Skin epidermis (tissue), 12 donors: ENCODE measurements around the gene SCRG1.

Experiments used
- H3K27ac ChIP-seq, 21 experiments: fragments of 200-600 bp; sonication (generic) in 11 of 21; one replicate each; pipeline ENCODE4 v1.5.0; 2020; ENCODE audit warnings: mild to moderate bottlenecking in 3 of 21, inconsistent platforms in 2 of 21, moderate library complexity in 2 of 21
- H3K4me3 ChIP-seq, 7 experiments: fragments of 200-600 bp; sonication (generic) in 2 of 7; one replicate each; pipeline ENCODE4 v1.5.0; 2020; ENCODE audit warnings: inconsistent platforms in 2 of 7, mild to moderate bottlenecking in 2 of 7, moderate library complexity in 1 of 7

Gene SCRG1

GRCh38 chr4:173398779-173399415, at the start of gene SCRG1:
SCRG1 (minus strand) TSS chr4:173399116; CDS start chr4:173391414, 7,702 bp downstream.
- H3K27ac ChIP-seq = no peak within 1 kb of the TSS
- H3K4me3 ChIP-seq = no peak within 1 kb of the TSS

GRCh38 chr4:173448103-173448502, 49.2 kb upstream of the SCRG1 start:
- no peak overlapping the region for H3K27ac ChIP-seq
- H3K4me3 ChIP-seq = no peak overlapping the region

- no peak overlapping the region for H3K4me3 ChIP-seq
- no peak overlapping the region for H3K27ac ChIP-seq
These were observed 47.5 kb upstream of the SCRG1 start for GRCh38 chr4:173446416-173446815.

GRCh38 chr4:173443121-173443520, 44.2 kb upstream of the SCRG1 start:
- Histone ChIP-seq H3K4me3 (no peak overlapping the region), H3K27ac (no peak overlapping the region)

GRCh38 chr4:173442223-173442932, 43.5 kb upstream of the SCRG1 start:
- no peak overlapping the region for H3K4me3 ChIP-seq
- no peak overlapping the region for H3K27ac ChIP-seq

- H3K27ac ChIP-seq = no peak overlapping the region
- H3K4me3 ChIP-seq = no peak overlapping the region
These were observed 42.0 kb upstream of the SCRG1 start for GRCh38 chr4:173440888-173441287.

GRCh38 chr4:173436771-173437265, 37.9 kb upstream of the SCRG1 start:
- H3K4me3 ChIP-seq = no peak overlapping the region
- H3K27ac ChIP-seq = no peak overlapping the region

- no peak overlapping the region for H3K4me3 ChIP-seq
- no peak overlapping the region for H3K27ac ChIP-seq
These were observed 37.2 kb upstream of the SCRG1 start for GRCh38 chr4:173436149-173436579.

- Histone ChIP-seq H3K27ac (no peak overlapping the region), H3K4me3 (no peak overlapping the region)
These were observed 35.3 kb upstream of the SCRG1 start for GRCh38 chr4:173434231-173434630.

- no peak overlapping the region for H3K27ac ChIP-seq
- H3K4me3 ChIP-seq = no peak overlapping the region
These were observed 34.5 kb upstream of the SCRG1 start for GRCh38 chr4:173433447-173433846.

- Histone ChIP-seq H3K27ac (no peak overlapping the region), H3K4me3 (no peak overlapping the region)
These were observed 33.5 kb upstream of the SCRG1 start for GRCh38 chr4:173432430-173432829.

GRCh38 chr4:173426064-173426463, 27.1 kb upstream of the SCRG1 start:
- no peak overlapping the region for H3K4me3 ChIP-seq
- peak overlapping the region in 5 of 21 experiments; percentile 7 to 75 (median 16) for H3K27ac ChIP-seq

GRCh38 chr4:173424899-173425805, 26.2 kb upstream of the SCRG1 start:
- H3K4me3 ChIP-seq = no peak overlapping the region

GRCh38 chr4:173420801-173421200, 21.9 kb upstream of the SCRG1 start:
- H3K4me3 ChIP-seq = no peak overlapping the region
- no peak overlapping the region for H3K27ac ChIP-seq

More at GRCh38 chr4:173424899-173425805, 26.2 kb upstream of the SCRG1 start:
- peak overlapping the region in 6 of 21 experiments; percentile 2 to 75 (median 16) for H3K27ac ChIP-seq

GRCh38 chr4:173420324-173420752, 21.4 kb upstream of the SCRG1 start:
- Histone ChIP-seq H3K4me3 (no peak overlapping the region), H3K27ac (no peak overlapping the region)

- Histone ChIP-seq H3K27ac (no peak overlapping the region), H3K4me3 (no peak overlapping the region)
These were observed 19.7 kb upstream of the SCRG1 start for GRCh38 chr4:173418639-173419038.

- H3K27ac ChIP-seq = no peak overlapping the region
- no peak overlapping the region for H3K4me3 ChIP-seq
These were observed 18.9 kb upstream of the SCRG1 start for GRCh38 chr4:173417833-173418232.

GRCh38 chr4:173415885-173416653, 17.2 kb upstream of the SCRG1 start:
- Histone ChIP-seq H3K27ac (peak overlapping the region in 8 of 21 experiments; percentile 3 to 43 (median 24)), H3K4me3 (no peak overlapping the region)

- no peak overlapping the region for H3K4me3 ChIP-seq
- H3K27ac ChIP-seq = peak overlapping the region in 4 of 21 experiments; percentile 3 to 43 (median 27)
These were observed 16.2 kb upstream of the SCRG1 start for GRCh38 chr4:173415092-173415491.
